HG03342 (cell line): ENCODE results near the gene ACAN.

Experiments
- ATAC-seq: cut with Tn5 transposase; IDR thresholded peaks from one replicate; pipeline ENCODE4 v1.9.1; 2021; ENCODE audit warnings: mild to moderate bottlenecking, moderate library complexity; ENCODE audit not compliant: unreplicated experiment

Gene ACAN

DNA sequence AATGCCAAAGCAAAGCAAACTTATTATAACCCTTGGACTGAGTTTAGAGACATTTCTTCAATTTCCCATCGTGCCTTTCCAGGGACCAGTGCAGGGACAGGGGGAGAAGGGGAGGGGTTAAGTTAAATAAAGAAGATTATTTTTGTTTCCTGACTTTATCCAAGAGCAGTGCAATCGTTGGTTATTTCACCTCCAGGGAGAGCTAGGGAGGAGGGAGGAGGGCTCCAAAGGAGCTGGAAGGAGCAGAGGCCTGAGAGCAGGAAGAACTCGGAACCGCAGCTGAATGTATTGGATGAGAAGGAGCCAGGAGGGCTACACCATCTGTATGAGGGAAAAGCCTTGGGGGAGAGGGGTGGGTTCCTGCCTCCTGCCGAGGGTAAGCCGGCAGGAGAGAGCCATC lies 71.4 kb downstream of the ACAN start:
- no peak for ATAC-seq

DNA sequence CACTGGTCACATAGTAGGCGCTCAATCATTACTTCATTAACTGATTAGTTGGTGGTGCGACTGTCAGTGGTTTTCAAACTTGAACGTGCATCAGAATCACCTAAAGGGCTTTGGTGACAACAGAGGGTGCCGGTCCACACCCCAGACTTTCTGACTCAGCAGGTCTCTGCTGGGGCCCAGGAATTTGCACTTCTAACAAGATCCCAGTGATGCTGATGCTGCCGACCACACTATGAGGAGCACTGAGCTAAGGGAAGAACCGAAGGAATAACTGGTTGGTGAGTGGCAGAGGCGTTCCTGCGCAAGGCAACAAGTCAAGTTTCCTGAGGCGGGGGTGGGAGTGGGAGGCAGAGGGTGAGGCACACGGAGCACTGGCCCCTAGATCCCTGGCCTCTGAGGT lies 73.3 kb downstream of the ACAN start:
- ATAC-seq = no peak

DNA sequence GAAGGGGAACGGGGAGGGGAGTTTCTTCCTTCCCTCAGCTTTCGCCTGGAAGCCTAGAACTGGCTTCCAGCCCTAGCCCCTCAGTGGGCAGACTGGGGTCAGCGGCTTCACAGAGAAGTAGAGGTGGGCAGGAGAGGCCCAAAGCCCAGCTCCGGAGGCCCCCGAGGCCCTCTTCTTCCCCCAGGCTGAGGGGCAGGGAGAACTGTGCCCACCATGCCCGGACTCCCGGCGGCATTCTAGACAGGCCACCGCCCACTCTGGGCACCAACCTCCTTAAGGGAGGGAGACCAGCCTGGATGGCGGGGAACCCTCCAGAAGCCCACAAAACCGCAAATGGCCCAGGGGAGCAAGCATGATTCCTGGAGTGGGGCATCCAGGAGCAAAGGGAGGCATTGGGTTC lies 74.2 kb downstream of the ACAN start:
- no peak for ATAC-seq

DNA sequence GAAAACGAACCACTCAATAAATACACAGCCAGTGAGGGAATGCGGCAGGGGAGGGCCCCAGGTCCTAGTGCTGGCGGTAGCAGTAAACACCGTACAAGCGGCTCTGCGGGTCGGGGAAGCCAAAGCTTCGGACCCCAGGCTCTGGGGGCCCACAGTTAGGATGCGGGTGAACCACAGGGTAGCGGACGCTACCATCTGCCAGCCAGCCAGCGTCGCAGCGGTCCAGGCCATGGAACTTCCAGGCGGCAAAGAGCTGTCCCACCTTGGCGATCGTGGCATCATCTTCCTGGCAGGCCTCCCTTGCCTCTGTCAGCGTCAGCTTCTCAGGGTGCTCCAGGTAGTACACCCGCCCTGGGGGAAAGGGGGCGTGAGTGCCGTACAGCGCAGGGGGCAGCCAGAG lies 74.7 kb downstream of the ACAN start:
- ATAC-seq = no peak

DNA sequence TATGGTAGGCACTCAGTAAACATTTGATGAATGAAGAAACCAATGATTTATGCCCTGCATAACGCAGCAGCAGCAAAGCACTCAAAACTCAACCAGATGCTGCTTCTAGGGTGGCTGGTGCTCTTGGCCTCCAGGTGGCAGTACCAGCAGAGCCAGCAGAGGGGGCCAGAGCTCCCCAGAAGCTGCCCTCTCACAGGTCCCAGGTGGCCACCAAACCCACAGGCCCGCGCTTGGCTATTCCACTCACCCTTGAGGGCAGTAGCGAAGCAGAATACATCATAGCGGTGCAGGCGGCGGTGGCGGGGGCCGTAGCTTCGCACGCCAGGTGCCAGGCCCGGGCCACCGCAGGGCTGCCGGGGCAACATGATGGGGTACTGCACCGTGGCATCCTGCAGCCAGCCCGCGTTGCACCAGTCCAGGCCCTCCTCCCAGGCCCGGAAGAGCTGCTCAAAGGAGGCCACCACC lies 75.5 kb downstream of the ACAN start:
- ATAC-seq = peak; percentile 69

DNA sequence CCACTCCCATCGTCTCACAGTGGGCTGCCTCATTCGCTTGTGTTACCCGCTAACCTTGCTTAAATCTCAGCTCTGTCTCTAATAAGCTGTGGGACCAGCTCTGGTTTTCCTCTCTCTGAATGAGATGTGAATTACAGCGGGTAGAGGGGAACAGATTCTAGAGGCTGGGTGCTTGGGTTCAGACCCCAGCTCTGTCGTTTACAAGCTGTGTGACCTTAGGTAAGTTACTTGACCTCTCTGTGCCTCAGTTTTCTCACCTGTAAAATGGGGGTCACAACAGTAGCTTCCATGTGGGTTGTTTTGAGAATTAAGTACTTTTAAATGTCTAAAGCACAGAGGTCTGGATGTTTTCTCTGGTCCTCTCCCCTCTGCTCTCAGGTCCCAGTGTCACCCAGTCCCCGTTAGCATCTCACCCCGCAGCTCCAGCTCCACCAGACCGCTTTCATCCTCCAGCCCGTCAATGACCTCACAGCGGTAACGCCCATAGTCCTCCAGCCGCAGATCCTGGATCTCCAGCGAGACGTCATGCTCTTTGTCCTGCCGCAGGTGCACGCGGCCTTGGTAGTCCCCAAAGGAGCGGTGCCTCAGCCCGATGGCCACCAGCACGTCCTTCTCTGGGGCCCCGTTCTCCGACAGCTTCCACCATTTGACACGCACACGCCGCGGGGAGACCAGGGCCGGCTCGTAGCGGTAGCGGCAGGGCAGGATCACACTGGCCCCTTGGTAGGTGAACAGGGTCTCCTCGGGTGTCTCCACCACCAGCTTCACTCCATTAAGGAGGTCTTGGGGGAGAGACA lies 77.9 kb downstream of the ACAN start:
- ATAC-seq = no peak

DNA sequence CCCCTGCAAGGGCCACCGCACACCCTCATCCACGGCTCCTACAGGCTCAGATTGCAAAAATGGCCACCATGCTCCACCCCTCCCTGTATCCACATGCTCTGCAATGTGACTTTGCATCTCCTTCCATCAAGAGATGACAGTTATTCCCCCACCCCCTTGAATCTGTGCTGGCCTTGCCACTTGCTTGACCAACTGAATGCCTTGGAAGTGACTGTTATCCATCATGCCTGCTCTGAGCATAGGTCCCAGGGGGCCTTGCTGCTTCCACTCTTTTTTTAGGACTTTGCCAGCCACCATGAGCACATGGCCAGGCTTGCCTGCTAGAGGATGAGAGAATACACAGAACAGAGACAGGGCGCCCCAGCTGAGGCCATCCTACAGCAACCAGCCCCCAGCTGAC lies 78.5 kb downstream of the ACAN start:
- ATAC-seq = no peak

DNA sequence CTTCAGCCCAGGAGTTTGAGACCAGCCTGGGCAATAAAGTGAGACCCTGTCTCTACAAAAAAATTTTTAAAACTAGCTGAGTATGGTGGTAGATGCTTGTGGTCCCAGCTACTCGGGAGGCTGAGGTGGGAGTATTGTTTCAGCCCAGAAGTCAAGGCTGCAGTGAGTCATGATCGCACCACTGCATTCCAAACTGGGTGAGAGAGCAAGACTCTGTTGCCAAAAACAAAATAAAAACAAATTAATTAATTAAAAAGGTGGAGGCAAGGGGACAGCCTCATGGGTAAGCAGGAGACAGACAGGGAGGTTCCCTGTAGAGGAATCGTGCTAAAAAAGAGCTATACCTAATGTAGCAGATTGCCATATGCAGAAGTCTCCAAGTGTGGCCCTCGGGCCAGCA lies 79.5 kb downstream of the ACAN start:
- no peak for ATAC-seq

DNA sequence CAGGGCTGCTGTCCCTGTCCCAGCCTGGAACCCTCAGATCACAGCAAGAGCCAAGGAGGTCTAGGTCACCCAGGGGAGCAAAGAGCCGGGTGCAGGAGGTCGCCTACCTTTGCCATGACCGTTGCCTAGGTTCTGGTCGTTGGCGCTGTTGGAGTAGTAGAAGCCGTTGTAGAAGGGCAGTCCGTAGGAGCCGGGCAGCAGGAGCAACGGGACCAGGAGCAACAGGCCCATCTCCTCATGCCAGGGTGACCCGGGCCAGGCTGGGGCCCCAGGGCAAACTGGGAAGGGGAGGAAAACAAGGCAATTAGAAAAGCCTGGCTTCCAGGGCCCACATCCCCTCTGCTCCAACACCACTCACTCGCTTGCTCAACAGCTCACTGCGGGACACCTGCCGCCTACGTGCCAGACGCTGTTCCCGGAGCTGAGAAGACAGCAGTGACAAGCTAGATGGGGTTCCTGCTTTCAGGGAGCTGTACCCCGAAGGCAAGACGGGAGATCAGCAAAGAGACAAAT lies 83.9 kb downstream of the ACAN start:
- no peak for ATAC-seq

DNA sequence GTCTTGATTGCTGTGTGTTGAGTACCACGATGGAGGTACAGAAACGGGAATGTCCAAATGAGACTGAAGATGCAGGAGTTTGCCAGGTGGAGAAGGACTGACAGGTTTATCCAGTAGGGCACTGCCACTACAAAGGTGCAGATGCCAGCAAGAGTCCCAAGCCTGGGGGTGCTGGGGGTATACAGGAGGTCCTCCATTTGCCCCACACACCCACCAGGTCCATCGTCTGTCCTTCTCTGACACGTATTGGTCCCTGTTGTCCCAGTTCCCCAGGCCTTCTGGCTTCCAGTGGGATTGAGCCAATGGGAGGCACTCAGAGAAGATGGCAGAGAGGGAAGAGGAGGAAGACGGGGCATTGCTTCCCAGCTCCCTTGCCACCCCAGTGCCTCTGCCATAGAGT lies 85.5 kb downstream of the ACAN start:
- ATAC-seq = no peak

DNA sequence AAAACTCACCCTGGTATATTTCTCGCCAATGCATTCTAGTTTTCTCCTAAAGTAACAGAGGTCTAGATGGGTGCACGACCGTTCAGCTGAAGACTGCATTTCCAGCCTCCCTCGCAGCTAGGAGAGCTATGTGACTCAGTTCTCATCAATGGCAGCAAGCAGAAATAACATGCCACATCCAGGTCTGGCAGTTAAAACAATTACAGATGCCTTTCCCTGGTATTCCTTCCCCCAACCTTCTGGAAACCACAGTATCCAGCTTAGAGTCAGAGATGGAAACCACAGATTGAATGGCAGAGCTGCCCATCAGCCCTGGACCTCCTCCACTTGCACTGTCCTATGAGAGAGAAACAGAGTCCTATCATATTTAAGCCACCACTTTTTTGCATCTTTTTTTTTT lies 87.3 kb downstream of the ACAN start:
- no peak for ATAC-seq

DNA sequence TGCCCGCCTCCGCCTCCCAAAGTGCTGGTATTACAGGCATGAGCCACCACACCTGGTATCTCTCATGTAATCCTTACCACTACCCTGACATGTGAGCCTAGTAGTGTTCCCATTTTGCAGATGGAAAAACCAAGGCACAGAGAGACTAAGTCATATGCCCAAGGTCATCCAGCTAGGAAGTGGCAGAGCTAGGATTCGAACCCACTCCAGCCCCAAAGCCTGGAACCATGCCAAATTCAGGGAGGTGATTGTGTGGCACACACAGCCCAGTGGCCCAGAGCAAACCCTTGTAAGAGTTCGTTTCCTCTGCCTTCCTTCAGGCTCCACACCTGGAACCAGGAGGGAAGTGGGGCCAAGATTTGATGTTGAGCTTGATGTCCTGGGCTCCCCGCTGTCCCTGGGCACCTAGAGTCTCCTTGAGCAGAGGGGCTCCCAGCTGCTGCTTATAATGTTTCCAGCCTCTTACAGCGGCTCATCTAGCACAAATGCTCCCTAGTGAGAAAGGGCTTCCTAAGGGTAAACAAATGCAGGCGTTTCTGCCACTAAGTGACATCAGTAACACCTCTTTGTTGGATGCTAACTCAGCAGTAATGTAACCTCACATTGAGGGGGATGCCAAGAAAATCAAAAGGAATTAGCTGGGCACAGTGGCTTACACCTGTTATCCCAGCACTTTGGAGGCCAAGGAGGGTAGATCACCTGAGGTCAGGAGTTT lies 88.5 kb downstream of the ACAN start:
- no peak for ATAC-seq

DNA sequence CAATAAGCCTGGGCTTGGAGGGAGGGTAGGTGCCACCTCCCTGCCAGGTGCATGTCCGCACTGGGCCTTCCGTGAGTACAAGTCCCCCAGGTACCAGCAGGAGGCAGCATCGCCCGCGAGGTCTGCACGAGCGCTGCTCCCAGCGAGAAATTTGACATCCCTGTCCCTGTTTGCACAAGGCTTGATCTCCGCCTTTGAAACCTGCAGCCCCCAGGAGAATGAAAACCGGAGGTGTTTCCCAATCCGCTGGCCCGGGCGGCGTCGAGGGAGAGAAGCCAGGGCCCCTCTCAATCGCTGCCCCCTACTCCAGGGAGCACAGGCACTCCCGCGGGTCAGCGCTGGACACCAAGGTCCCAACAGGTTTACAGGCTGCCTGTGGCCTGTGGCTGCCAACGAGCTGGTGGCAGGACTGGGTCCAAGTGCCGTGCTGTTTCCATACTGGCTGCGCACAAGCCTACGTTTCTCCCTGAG lies 91.1 kb downstream of the ACAN start:
- ATAC-seq = peak; percentile 41

DNA sequence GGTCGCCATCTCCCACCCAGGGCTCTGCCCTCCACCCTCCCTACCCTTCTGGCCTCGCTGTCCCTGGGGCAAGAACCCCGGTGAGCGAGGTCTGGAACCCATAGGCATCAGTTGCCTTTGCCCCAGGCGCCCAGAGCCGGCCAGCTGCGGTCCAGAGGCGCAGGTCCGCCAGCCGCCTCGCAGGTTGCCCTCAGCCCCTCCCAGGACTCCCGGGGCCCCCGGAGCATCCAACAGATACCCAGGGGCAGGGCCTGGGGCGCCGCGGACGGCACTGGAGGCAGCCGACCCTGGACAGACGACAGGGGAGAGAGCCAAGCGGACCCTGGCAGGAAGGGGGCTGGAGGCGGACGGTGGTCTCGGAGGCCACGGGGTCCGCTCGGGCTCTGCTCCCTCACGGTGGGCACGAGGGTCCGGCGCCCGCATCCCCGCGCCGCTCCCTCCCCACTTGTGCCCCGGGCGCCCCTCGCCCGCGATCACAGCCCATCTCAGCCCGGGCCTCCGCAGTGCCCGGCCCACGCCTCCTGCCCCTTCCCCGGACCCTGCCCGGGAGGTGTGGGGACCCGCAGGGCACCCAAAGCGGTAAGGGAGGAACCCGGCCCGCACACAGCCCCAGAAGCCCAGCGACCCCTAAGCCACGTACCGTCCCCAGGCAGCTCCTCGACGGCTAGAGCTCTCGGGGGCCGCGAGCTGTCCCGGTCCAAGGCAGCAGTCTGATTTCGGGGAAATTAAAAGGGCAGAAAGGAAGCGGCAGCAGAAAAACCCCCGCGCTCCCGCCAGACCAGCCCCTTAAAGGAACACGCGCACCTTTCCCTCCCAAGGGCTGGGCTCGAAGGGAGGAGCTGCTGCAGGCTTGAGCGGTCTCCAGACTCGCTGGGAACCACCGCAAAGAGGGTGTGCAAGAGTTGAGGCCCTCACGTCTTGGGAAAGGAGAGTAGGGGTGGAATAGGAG lies 91.9 kb downstream of the ACAN start, which contains the start of gene HAPLN3:
Gene HAPLN3, minus strand, starts transcription at position 726 of the 949 bp plus-strand sequence. CDS start 8,246 bp downstream, outside the sequence.
- ATAC-seq = peak; percentile 44

DNA sequence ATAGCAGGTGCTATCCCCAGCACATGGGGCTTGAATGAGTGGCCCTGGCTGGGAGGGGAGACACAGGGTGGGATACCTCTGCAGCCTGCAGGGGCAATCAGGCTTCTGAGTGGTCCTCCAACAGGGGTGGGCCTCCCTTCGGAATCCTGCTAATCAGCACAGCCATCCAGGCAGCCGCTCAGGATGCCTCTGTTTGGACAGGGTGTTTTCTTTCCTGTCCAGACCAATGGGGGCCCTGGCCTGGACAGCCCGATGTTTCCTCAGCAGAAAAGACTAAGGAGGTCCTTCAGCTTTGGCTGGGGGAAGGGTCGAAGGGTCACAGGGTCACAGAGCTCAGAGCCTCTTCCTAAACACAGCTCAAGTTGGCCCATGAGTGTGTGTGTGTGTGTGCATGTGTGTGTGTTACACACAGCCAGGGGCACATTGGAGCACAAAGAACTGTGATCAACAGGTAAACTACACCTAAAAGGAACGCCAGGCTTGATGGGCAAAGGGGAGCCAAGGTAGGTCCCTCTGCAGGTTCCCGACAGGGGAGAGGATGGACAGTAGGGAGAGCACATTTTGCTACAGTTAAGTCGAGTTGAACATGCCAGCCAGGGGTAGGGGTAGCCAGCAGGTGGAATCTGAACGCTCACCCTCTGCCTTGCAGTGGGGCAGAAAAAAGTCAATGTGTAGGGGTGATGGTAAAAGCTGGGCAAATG lies 93.2 kb downstream of the ACAN start:
- no peak for ATAC-seq

DNA sequence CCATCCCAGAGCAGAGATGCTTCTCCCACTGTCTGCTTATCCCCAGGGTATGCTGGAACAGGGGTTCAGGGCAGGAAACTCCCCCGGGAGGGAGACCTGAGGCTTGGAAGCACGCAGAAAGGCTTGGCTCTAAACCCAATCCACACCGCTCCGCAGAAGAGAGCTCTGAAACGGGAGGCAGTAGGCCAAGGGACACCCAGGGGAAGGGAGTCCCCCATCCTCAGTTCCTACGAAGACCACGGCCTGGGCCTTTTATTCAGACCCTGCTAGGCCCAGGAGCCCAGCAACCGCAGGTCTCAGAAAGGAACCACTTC lies 93.9 kb downstream of the ACAN start:
- ATAC-seq = no peak

DNA sequence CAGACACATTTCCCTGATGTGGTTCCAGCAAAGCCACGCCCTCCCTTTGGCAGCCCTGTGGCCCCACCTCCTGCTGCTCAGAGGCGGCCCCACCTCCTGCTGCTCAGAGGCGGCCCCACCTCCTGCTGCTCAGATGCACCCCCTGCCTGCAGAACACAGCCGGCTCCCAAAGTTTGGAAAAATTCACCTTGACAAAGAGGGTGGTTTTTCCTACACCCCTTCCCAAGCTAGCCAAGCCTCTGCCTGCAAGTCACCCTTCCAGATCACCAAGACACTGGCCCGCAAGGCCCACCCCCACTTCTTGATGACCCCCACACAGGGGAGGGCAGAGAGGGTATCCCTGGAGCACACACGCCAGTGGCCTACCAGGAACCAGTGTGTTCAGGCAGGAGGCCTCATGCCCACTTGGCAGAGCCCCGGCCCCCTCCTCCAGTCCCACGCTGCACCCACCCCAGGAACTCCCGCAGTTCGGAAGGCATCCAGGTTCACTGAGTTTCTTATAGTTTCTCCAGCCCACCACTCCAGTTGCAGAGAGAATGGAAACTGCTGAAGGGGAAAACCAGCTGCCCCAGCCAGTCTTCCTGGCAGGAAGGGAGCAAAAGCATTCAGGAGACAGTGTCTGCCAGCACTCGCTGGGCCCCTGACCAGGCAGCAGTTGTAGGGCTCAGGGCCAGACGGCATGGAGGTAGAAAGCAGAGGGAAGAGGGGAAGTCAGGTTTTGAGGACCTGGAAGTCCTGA lies 94.4 kb downstream of the ACAN start:
- peak; percentile 98 for ATAC-seq

DNA sequence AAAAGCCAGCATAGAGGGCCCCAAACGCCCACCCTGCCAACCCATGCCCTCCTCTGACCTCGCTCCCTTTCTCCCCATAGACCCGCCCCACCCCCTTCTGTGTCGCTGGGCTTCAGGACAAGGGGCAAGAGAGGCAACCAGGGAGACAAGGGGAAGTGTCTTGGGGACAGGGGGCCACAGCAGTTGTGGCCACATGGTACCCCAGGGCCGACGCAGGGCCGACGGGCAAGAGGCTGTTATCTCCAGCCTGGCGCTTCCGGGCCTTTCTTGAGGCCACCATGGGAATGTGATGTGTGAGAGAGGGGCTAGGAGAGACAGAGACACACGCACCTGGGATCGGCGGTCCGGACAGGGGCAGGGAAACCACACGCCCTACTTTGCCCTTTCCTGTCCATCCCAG lies 95.5 kb downstream of the ACAN start:
- no peak for ATAC-seq

DNA sequence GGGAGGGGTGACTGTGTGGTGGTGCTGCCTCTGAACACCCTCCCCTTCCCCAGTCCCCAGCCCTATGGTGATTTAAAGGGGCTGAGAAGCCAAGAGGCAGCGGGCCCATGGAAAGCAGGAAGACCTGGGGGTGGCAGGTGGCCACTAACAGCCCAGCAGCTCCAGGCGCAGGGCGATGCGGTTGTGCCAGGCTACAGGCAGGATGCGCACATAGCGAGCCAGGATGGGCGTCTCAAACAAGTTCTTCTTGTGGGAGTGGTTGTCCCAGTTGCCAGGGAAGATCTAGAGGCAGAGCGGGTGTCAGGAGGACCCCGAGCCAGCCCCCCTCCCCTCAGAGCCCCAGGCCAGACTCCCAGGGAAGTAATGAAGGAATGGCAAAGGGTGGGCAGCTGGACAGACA lies 96.0 kb downstream of the ACAN start:
- no peak for ATAC-seq
